Fibroblast of gingiva (primary cell): ENCODE results near the gene SLC35C1.
"Not testable (repeated sequence)": the region's sequence is repeated elsewhere in the genome, so short reads cannot be mapped to it uniquely, and the experiment has no call there.

ENCODE experiments used
- DNase-seq: peaks from one replicate; pipeline ENCODE4 v3.0.0-alpha.2; 2011; ENCODE audit warnings: low read depth

SLC35C1 gene

DNA sequence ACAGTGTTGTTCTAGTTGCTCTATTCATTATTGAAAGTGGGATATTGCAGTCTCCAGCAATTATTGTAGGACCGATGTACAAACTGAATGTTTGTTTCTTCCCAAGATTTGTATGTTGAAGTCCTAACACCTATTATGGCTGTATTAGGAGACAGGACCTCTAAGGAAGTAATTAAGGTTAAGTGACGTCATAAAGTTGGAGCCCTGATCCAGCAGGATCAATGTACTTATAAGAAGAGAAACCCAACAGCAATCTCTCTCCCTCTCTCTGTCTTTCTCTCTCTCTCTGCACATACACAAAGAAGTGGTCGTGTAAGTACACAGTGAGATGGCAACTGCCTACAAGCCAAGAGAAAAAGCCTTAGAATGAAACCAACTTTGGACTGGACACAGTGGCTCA, 16.1 kb upstream of the SLC35C1 start:
- no peak for DNase-seq

DNA sequence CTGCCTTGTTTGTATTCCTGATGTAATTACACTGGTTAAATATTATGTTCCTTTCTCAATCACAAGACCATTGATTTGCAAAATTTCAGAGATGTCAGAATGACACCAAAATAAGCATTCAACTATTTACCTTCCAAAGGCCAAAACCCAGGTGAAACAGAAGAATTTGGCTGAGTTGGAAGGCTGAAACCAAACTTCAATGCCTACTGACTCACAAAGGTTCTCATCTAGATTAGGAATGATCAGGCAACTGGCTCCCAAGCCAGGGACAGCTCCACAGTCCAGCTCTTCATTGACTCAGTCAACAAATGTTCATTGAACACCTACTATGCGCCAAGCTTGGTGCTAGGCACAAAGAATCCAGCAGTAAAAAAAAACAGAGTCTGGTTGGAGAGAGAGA, 13.4 kb upstream of the SLC35C1 start:
- no peak for DNase-seq

DNA sequence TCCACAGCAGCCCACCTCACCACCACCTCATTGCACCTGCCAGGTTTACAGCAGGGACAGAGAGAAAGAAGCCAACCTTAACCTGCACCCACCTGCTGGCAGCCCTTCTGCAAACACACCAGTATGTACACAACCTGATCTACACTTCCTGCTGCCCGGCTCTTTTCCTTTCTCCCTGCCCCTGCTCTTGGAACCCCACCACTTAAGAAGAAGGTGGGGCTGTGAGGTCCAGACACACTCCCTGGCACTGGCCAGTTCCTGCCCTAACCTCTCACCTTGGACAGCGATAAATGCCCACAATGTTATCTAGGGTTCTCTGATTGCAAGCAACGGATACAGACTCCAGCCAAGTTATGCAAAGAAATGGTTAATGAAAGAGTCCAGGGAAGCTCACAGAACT, 10.8 kb upstream of the SLC35C1 start:
- no peak for DNase-seq

DNA sequence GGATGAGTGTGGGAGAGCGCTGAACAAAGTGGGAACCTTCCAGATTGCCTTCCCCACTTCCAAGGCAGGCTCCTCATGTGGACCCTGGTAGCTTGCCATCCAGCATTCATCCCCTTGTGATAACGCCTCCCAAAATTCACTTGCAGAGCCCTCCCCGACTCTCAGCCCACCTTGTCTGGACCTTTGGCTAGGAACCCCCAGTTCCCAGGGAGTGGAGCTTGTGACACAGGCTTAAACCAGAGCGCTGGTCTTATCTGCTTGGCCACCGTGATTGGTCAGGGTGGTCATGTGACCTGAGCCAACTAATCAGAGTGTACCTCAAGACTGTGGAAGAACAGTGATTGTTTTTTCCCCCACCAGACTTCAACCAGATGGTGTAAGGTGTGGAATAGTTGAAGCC, 9.6 kb upstream of the SLC35C1 start:
- no peak for DNase-seq

DNA sequence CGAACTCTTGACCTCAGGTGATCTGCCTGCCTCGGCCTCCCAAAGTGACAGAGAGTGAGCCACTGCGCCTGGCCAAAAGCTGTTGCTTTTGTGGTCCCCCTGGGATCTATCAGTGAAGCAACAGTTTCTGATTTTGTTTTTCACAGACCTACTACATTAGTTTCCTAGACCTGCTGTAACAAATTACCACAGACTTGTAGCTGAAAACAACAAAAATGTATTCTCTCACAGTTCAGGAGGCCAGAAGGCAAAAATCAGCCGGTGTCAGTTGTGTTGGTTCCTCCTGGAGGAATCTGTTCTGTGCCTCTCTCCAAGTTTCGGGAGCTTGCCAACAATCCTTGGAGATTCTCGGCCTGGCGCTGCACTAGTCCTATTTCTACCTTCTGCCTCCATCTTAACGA, 8.5 kb upstream of the SLC35C1 start:
- DNase-seq, result no peak

DNA sequence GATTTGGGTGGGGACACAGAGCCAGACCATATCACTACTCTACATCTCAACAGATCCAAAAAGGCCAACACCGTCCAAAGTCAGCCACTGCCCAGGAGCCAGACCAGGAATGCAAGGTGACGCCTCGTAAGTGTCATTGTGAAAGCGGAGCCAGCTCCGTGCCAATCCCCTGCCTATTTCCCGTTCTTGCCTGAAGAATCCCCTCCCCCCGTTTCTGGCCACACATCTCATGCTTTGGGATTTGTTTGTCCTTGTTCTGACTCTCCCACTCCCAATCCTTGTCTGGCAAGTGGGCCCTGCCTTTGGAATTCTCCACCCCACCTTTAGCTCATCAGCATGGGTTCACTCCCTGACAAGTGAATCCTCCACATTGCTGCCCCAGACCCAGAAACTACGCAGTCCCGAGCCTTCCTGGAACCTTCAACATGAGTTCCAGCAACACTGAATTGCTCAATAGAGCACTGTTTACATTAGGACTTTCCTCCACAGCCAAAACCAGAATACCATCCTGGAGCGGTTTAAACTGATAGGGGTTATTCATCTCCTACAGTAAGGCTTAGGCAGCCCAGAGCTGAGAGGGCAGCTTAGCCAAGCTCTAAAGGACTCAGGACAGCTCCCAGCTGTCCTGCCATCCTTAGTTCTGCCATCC, 6.0 kb upstream of the SLC35C1 start:
- peak; percentile 68 for DNase-seq

DNA sequence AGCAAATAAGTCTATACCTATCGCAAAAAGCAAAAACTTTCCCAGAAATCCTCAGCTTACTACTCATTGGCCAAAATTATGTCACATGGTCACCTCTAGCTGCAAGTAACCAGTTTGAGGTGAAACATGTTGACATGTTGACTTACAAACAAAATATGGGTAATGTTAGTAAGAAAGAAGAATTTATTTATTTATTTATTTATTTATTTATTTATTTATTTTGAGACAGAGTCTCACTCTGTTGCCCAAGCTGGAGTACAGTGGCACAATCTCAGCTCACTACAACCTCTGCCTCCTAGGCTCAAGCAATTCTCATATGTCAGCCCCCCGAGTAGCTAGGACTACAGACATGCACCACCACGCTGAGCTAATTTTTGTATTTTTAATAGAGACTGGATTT, 5.4 kb upstream of the SLC35C1 start:
- no peak for DNase-seq

DNA sequence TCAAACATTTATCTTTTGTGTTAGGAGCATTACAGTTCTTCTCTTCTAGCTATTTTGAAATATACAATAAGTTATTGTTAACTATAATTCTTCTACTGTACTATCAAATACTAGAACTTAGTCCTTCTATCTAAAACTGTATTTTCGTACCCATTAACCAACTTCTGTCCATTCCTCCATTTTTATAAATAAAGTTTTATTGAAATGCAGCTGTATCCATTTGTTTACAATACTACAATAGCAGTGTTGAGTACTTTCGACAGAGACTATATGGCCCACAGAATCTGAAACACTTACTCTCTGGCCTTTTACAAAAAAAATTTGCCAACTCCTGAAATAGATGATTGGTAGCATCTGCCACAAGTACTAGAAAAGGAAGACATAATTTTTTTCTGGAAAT, 4.7 kb upstream of the SLC35C1 start:
- DNase-seq, result no peak

DNA sequence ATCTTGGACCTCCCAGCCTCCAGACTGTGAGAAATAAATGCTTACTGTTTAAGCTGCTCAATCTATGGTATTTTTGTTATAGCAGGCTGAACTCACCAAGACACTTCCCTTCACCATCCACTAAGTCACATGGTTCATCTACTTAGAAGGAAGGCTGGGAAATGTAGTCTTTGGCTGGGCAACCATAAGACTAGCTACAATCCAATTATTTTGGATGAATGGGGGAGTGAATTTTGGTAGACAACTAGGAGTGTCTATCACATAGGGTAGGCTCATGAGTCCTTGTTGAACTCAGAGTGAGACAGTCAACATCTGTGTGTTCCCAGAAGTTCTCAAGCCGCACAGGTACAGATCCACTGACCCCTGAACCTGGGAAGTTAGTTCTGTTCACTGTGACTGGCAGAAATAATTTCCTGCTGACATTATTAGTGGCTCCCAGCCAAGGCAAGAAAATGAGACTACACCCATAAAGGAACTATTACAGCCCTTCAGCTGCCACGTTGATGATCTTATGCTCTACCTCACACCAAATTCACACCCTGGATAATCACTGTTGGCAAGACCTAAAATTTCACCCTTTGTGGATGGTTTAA, 3.1 kb upstream of the SLC35C1 start:
- no peak for DNase-seq

DNA sequence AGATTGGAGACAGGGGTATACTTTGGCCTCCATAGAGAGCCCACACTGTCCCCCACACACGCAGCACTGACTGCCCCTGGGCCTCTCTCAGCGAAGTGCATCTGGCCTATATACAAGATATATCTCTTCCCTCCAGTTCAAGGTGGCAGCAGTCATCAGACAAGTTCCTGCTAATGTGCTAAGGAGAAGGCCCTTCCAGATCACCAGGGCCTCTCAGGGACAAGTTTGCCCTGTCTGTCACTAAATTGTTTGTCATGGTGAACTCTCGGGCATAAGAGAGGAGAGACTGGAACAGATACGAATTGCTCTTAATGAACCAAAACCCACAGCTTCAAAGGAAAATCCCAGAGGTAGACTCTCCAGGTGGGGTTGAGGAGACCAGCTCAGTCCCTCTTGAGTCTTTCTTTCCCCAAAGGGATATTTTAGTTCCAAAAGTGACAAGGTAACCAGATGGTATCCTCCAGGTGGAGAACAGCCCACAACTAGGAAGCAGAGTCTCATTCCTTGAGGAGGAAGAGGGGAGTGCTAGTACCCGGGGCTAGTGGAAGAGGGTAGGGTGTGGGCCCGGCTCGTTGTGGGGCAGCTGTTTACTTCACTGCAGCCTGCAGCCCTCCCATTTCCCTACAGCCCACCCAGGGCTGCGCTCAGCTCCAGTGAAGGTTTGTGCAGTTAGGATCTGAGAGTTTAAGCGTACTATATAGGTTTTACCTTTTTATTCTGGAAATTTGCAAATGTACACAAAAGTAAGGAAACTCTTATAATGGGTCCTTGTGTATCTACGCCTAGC, 2.2 kb upstream of the SLC35C1 start:
- no peak for DNase-seq

DNA sequence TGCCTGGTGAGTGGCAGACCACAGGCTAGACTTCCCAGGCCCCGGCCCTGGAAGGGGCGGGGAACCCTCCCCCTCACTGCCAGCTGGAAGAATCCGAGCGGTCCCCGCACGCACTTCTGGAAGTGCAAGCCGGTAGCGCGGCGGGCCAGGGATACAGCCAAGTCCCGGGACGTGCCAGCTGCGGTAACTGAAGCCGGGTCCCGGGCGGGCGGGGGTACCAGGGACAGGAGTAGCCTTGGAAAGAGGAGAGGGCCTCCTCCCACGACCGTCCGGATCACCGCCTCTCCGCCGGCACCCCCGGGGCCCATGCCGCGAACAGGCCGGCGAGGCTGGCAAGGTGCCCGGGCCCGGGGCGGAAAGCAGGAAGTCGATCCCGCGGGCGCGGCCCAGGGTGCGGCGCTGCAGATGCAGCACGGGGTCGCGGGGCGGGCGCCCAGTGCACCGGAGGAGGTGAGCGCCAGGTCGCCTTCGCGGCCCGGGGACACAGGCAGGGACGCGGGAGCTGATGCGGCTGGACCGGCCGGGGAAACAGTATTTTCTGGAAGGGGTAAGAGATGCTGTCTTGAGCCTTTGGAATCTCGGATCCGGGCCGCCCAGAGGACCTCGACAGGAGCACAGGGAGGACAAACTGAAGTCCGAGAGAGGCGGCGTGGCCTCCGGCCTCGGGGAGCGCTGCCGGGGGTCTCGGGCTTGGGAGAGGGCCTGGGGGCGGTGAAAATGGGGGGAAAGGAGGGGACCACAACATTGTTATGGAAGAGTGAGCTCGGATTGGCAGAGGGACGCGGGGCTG, 783 bp upstream of the SLC35C1 start:
- peak; percentile 47 for DNase-seq

DNA sequence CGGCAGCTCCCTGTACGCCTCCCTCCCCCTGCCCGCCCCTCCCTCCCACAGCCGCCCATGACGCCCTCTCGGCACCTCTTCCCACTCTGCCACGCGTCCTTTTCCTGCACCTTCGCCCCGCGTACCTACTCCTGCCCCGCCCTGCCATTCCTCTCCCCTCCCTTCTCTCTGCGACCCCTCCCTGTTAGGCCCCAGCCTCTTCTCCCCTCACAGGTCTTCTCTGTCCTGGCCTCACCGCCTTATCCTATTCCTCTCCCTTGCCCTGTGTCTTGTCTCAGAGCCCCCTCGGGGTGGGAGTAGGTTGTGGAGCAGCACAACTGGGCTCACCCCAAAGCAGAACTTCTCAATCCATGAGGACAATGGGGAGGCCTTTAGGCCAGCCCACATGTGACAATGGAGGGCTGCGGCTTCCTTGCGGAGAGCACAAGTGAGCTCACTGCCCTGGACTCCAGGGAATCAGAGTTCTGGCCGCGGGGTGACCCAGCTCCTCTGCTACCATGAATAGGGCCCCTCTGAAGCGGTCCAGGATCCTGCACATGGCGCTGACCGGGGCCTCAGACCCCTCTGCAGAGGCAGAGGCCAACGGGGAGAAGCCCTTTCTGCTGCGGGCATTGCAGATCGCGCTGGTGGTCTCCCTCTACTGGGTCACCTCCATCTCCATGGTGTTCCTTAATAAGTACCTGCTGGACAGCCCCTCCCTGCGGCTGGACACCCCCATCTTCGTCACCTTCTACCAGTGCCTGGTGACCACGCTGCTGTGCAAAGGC, 539 bp downstream of the SLC35C1 start:
- DNase-seq, result peak; percentile 62

DNA sequence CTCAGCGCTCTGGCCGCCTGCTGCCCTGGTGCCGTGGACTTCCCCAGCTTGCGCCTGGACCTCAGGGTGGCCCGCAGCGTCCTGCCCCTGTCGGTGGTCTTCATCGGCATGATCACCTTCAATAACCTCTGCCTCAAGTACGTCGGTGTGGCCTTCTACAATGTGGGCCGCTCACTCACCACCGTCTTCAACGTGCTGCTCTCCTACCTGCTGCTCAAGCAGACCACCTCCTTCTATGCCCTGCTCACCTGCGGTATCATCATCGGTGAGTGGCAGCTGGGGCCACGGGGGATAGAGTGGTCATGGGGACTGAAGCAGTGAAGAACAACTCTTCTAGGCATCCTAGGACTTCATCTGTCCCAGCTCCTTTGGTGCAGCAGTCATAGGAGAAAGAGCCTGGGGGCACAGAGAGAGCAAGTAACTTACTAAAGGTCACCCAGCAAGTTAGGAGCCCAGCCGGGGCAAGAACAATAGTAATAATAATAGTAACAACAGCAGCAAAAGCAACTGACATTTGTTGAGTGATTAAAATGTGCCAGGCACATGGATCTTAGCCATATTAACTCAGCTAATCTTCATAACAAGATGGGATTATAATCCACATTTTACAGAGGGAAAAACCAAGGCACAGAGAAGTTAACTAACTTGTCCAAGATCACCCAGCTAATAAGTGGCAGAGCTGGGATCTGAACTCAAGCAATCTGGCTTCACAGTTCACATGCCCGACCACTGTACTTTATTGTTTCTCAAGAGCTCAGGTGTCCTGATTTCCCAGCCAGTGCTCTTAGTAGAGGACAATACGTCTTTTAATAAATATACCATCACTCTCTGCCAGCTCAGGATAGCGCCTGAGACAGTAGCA, 1.4 kb downstream of the SLC35C1 start:
- no peak for DNase-seq

DNA sequence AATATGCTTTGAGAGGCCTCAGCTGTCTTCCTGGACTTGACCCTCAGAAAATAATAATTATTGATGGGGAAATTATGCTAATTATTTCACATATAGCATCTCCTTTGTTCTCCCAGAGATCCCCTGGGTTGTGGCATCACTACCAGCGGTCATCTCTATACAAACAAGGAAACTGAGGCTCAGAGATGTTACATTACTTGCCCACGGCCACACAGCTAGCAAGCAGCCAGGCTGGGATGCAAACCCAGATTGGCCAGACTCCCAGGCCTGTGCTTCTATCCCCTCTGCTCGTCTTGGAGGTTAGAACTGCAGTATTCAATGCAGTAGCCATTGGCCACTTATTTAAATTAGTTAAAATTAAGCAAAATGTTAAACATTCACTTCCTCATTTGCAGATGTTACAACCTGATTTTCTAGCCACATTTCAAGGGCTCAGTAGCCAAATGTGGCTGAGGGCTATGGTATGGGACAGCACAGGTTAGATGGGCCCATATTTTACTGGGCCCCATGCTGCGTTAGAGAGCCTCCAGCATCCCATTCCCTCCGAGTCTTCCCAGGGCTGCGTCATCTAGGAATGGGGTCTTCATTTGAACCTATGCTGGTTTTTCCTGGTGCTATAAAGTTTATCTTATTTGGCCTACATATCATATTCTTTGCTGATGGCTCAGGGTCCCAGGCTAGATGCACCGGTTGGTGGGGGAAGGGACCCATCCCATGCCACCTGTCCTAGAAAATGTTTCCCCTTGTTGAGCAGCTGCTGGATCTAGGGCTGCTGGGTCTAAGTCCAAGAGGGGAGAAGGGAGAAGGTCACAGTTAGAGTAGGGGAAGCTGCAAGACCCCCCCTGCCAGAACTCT, 2.2 kb downstream of the SLC35C1 start:
- no peak for DNase-seq

DNA sequence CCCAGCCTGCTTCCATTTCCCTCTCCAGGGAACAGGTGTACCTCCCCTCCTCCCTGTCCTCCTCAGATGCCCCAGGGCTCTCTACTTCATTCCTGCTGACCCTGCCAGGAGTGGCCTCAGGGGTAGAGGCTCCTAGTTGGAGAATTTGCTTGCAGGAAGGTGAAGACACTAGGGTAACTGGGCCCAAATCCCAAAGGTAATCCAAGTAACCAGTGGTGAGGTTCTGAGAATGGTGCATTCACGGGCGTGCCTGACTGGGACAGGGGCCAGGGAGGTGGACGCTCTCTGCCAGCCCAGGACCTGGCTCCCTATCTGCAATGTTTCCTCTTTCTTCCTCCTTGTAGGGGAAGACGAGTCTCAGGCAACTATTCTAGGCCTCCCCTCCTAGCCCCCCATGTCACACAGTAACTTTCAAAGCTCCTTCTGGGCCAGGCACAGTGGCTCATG, 2.9 kb downstream of the SLC35C1 start:
- no peak for DNase-seq

DNA sequence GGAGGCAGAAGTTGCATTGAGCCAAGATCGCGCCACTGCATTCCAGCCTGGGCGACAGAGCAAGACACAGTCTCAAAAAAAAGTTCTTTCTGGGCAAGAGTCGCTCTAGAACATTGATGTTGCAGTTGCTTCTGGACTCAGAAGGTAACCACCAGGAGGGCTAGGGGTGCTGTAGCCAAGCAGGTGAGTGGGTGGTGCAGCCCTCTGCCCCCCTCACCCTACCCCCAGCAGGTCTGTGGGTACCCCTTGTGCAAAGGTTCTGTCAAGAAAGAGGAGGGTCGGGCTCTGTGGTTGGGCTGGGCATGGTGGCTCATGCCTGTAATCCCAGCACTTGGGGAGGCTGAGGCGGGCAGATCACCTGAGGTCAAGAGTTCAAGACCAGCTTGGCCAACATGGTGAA, 3.5 kb downstream of the SLC35C1 start:
- DNase-seq, result not testable (repeated sequence)

DNA sequence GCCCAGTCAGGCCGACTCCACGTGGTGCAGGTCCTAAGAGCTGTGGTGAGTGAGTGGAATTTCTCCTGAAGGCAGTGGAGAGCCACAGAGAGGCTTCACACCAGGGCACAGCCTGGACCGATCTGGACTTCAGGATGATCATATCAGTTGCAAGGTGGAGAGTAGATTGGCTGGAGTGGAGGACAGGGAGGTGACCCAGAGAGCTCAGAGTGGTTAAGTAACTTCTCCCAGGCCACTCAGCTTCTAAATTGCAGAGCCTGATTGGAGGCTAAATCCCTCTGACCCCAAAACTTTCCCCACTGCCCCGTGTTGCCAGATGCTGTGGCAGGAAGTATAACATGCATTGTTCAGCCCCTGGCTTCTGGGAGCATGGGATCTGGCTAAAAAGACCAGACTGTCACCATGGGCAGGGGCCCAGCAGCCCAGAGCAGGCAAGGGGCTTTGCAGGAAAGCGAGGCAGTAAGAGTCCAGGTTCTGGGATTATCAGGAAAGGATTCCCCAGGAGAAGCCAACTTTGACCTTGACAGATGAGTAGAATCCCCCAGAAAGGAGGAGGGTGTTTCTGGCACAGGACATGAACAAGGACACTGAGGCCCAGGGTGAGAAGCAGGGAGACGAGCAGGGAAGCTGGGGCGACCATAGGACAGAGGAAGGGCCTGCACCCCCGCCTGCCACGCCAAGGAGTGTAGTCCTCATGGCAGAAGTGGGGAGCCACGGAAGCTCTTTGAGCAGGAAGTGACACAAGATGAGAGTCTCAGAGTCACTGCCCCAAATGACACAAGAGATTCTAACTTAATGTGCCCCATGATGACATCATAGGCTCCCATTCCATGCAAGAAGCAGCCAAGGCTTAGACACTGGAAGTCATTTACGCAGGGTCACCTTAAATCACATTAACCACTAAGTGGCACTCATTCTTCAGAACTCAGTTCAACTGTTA, 4.8 kb downstream of the SLC35C1 start:
- no peak for DNase-seq

DNA sequence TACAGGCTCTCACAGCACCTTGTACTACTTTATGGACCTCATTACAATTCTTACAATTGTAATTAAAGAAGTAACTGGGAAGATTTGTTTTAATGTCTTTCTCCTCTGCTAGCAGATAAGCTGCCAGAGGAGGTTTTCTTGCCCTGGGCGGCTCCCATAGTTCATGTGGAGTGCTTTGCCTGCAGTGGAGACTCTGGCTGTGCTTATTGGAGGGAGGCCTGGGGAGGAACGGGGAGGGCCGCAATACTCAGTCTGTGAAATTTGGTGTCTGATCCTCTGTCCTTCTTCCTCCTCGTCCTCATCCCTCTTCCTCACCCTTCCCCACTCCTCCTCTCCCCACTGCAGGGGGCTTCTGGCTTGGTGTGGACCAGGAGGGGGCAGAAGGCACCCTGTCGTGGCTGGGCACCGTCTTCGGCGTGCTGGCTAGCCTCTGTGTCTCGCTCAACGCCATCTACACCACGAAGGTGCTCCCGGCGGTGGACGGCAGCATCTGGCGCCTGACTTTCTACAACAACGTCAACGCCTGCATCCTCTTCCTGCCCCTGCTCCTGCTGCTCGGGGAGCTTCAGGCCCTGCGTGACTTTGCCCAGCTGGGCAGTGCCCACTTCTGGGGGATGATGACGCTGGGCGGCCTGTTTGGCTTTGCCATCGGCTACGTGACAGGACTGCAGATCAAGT, 5.6 kb downstream of the SLC35C1 start:
- DNase-seq, result no peak
